Prostate gland (tissue), 2 donors: Measurements from ENCODE around the gene NXT2. TPM values are rescaled to one million over a fixed set of nuclear protein-coding genes. Genes with fewer than 3 reads are reported as not detected.

ENCODE experiments used
- DNase-seq: peaks from one replicate; pipeline ENCODE4 v3.0.0-alpha.2; 2019; ENCODE audit warnings: low spot score
- H3K27ac ChIP-seq, 2 donors: fragments of 200-600 bp; sonication (generic); 2 replicates each; pipeline ENCODE4 v1.5.1; 2017 to 2019
- H3K27me3 ChIP-seq: fragments of 200-600 bp; sonication (generic); replicated peaks from 2 replicates; pipeline ENCODE4 v1.5.1; 2019; ENCODE audit not compliant: insufficient read depth
- H3K36me3 ChIP-seq, 2 donors: fragments of 200-600 bp; sonication (generic); 1 replicate in 1 of 2; 2 replicates in 1 of 2; pipeline versions ENCODE4 v1.5.1 to v1.8.1; 2017 to 2019
- H3K4me1 ChIP-seq: fragments of 200-600 bp; sonication (generic); replicated peaks from 2 replicates; pipeline ENCODE4 v1.5.1; 2019
- H3K4me3 ChIP-seq, 2 donors: fragments of 200-600 bp; sonication (generic); 2 replicates each; pipeline ENCODE4 v1.5.1; 2017 to 2019
- H3K9me3 ChIP-seq: fragments of 200-600 bp; sonication (generic); 2 replicates; pipeline ENCODE4 v1.5.1; 2017
- POLR2A ChIP-seq: fragments of 450-650 bp; IDR thresholded peaks from one replicate; pipeline ENCODE4 v1.6.1; 2016; ENCODE audit warnings: antibody characterized with exemption, mild to moderate bottlenecking
- POLR2AphosphoS5 ChIP-seq: sonication (generic); formaldehyde crosslinking; IDR thresholded peaks from one replicate; pipeline ENCODE4 v1.6.1; 2017; ENCODE audit warnings: antibody characterized with exemption
- WGBS: methylation state at CpG from one replicate; pipeline ENCODE4 v1.1.5; 2018; 5-methylcytosine and 5-hydroxymethylcytosine counted together
- intact Hi-C: fragments of 100-400 bp; cut with DNase I; formaldehyde crosslinking; loops from one replicate; pipeline ENCODE4 v1.14.2; 2022
- total RNA-seq, 2 donors: library from RNA; depleted of rRNA; stranded (reverse); fragments of >200 nt; gene quantifications; one replicate each; pipeline ENCODE4 v1.1.0, GENCODE V29; 2016
- TF ChIP-seq, protein P1 (sequence below), 4 experiments: fragments of 200-600 bp in 2 of 4; fragments of 450-650 bp in 2 of 4; sonication (generic) in 2 of 4; IDR thresholded peaks; 1 replicate in 3 of 4; 2 replicates in 1 of 4; pipeline ENCODE4 v1.5.1; 2016 to 2019; ENCODE audit warnings: antibody characterized with exemption in 4 of 4, mild to moderate bottlenecking in 2 of 4, moderate library complexity in 2 of 4

NXT2 gene
- total RNA-seq, 2 donors from 2014 or later: 11.0 to 55.2 TPM

DNA sequence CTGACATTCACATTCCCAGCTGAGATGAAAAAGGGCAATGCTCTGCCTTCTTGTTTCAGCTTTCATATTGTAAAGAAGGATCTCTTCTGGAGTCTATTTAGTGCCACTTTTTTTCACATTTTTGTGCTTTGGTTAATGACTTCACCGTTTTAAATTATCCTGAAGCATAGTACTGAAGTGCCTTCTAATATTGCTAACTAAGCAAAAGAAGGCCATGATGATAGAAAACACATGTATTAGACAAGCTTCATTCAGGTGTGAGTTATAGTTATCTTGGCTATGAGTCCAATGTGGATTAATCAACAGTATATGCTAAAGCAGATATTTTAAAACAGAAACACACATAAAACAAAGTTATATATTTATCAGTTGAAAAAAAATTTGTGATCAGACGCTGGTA lies 40.4 kb downstream of the NXT2 start:
- Histone ChIP-seq H3K36me3 (no peaks in the 10 kb centered on the region), H3K4me3 (no peak overlapping the region), H3K27ac (no peak overlapping the region), H3K9me3 (no peaks in the 10 kb centered on the region), H3K4me1 (no peaks in the 10 kb centered on the region), H3K27me3 (no peaks in the 10 kb centered on the region)
- DNase-seq: no peak
- intact Hi-C loops: no loop called here
- TF ChIP-seq, protein P1, sequence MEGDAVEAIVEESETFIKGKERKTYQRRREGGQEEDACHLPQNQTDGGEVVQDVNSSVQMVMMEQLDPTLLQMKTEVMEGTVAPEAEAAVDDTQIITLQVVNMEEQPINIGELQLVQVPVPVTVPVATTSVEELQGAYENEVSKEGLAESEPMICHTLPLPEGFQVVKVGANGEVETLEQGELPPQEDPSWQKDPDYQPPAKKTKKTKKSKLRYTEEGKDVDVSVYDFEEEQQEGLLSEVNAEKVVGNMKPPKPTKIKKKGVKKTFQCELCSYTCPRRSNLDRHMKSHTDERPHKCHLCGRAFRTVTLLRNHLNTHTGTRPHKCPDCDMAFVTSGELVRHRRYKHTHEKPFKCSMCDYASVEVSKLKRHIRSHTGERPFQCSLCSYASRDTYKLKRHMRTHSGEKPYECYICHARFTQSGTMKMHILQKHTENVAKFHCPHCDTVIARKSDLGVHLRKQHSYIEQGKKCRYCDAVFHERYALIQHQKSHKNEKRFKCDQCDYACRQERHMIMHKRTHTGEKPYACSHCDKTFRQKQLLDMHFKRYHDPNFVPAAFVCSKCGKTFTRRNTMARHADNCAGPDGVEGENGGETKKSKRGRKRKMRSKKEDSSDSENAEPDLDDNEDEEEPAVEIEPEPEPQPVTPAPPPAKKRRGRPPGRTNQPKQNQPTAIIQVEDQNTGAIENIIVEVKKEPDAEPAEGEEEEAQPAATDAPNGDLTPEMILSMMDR (IDR thresholded peaks at IDR 0.05): no peak
- TF ChIP-seq POLR2AphosphoS5 (no peak), POLR2A (no peak)
- 89% methylated on average over 2 of the region's 2 CpGs for WGBS

DNA sequence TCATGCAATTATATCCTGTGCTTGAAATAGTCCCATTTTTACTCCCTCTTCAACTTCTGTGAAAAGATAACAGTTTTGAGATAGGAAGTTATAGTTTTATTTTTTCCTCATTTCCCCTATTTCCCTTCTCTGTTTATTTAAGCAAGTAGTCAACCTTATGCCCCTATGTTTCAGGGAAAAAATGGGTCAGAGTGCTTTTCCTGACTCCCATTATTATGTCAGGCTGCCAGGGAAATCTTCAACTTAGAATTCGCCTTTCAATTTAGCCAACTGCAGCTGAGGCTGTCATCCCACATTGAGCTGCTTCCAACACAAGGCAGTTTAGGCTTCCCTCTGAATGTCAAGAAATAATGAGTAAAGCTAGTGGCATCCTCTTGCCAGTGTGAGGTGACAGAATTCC lies 42.3 kb downstream of the NXT2 start:
- intact Hi-C loops: no loop called here
- H3K4me1 ChIP-seq: no peaks in the 10 kb centered on the region
- no peak for DNase-seq
- no peaks in the 10 kb centered on the region for H3K9me3 ChIP-seq
- TF ChIP-seq POLR2AphosphoS5: no peak
- TF ChIP-seq, protein P1 (IDR thresholded peaks at IDR 0.05): no peak
- no peaks in the 10 kb centered on the region for H3K27me3 ChIP-seq
- no peaks in the 10 kb centered on the region for H3K36me3 ChIP-seq
- H3K4me3 ChIP-seq: no peak overlapping the region
- WGBS: 75% methylated on average over 1 of the region's 1 CpG
- no peak overlapping the region for H3K27ac ChIP-seq

DNA sequence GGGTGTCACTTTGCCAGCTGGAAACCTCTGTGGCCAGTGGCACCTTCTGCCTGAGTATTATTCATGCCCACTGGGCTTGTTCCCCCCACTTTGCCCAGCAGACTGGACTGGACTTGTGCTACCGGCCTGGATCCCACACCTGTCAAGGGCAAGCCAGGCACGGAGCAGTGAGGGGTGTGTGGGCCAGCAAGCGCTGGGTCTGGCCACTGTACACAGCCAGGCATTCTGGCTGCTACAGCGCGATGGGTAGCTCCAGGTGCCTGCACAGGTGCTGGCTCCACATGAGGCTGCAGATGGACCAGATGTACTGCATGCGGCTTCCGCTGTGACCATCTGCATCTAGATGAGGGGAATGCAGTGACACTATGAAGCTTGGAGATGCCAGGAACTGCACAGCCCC lies 48.8 kb downstream of the NXT2 start:
- TF ChIP-seq, protein P1 (IDR thresholded peaks at IDR 0.05): no peak
- TF ChIP-seq POLR2AphosphoS5: no peak
- TF ChIP-seq POLR2A: no peak
- Histone ChIP-seq H3K36me3 (no peaks in the 10 kb centered on the region), H3K27ac (no peak overlapping the region), H3K4me3 (no peak overlapping the region), H3K4me1 (no peaks in the 10 kb centered on the region), H3K27me3 (no peaks in the 10 kb centered on the region), H3K9me3 (no peaks in the 10 kb centered on the region)
- intact Hi-C loops: no loop called here
- WGBS: 90% methylated on average over 2 of the region's 7 CpGs
- DNase-seq: no peak

DNA sequence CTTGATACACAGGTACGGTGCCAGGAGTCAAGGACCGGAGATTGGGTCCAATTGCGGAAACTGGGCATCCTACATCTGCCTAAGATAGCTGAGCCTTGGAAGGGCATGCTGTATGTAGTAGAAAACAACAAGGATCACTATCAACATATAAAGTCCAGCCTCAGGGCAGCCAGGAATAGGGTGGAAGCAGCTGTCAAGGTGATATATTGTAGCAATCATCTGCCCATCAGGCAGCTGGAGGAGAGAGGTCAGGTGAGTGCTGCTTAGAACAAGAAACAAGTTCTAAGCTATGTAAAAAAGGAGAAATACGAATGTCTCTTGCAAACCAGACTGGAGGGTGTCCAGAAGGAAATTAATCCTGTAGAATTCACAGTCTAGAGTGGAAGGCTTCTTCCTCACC lies 53.5 kb downstream of the NXT2 start:
- TF ChIP-seq, protein P1 (IDR thresholded peaks at IDR 0.05): no peak
- TF ChIP-seq POLR2AphosphoS5 (no peak), POLR2A (no peak)
- H3K36me3 ChIP-seq: no peaks in the 10 kb centered on the region
- no peaks in the 10 kb centered on the region for H3K4me1 ChIP-seq
- no peaks in the 10 kb centered on the region for H3K27me3 ChIP-seq
- WGBS: 64% methylated on average over 4 of the region's 4 CpGs
- no peak overlapping the region for H3K4me3 ChIP-seq
- H3K9me3 ChIP-seq: no peaks in the 10 kb centered on the region
- intact Hi-C loops: no loop called here
- no peak for DNase-seq
- H3K27ac ChIP-seq: no peak overlapping the region

Other genes with a start within 250 kb of the NXT2 start
- not detected for gene GUCY2F, start 54.8 kb upstream of the NXT2 start, total RNA-seq
- gene KCNE5, start 88.3 kb downstream of the NXT2 start, total RNA-seq: not detected
- gene ACSL4, start 196.4 kb downstream of the NXT2 start, total RNA-seq: 100 to 1,000 TPM in 1 of 2 donors, 10 to 100 TPM in 1; 22.9 to 118 TPM